Loucy (cell line): Measurements from ENCODE around the gene ALKBH5.

Experiments
- CTCF ChIP-seq: fragments of 200-600 bp; sonication (generic); conservative IDR thresholded peaks from 2 replicates; pipeline ENCODE4 v1.5.1; 2014; ENCODE audit warnings: mild to moderate bottlenecking, antibody characterized with exemption, low read length
- EZH2phosphoT487 ChIP-seq: fragments of 200-600 bp; IDR thresholded peaks from 2 replicates; pipeline ENCODE4 v1.6.1; 2018; ENCODE audit warnings: antibody characterized with exemption, mild to moderate bottlenecking, moderate library complexity, borderline replicate concordance

GRCh38 chr17:18252160-18252559 is 68.5 kb downstream of the ALKBH5 start:
- TF ChIP-seq CTCF (no peak), EZH2phosphoT487 (no peak)
